GM18907 (cell line): ENCODE measurements around the gene PPFIA4.

Source experiments
- ATAC-seq: cut with Tn5 transposase; IDR thresholded peaks from one replicate; pipeline ENCODE4 v1.9.1; 2021; ENCODE audit warnings: mild to moderate bottlenecking, moderate library complexity; ENCODE audit not compliant: unreplicated experiment

The PPFIA4 gene

GRCh38 chr1:203098445-203098844, 72.2 kb downstream of the PPFIA4 start:
- ATAC-seq = no peak

DNA sequence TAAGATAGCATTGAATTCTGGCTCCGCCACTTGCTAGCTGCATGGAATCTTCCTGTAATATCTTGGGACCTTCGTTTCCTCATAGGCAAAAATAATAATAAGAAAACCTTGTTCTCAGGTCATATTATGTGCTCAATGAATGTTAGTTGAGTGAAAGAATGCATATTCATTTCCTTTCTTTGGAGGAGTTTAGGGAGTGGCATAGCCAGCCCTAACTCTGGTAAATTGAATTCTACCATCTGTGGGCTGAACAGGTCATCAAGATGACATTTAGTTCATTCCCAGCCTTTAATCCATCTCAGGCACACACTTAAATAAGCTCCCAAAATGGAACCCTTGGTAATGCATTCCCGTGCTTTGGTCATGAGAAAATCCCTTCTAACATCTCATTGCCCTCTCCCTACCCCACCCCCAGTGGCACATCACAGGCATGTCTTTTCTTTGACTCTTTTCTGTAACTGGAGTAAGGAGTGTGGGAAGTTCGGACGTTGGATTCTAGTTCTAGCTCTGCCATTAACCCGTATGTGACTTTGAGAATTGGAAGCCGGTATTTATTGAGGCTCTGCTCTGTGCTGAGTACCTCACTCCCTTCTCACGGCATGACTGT, 72.7 kb downstream of the PPFIA4 start:
- no peak for ATAC-seq

DNA sequence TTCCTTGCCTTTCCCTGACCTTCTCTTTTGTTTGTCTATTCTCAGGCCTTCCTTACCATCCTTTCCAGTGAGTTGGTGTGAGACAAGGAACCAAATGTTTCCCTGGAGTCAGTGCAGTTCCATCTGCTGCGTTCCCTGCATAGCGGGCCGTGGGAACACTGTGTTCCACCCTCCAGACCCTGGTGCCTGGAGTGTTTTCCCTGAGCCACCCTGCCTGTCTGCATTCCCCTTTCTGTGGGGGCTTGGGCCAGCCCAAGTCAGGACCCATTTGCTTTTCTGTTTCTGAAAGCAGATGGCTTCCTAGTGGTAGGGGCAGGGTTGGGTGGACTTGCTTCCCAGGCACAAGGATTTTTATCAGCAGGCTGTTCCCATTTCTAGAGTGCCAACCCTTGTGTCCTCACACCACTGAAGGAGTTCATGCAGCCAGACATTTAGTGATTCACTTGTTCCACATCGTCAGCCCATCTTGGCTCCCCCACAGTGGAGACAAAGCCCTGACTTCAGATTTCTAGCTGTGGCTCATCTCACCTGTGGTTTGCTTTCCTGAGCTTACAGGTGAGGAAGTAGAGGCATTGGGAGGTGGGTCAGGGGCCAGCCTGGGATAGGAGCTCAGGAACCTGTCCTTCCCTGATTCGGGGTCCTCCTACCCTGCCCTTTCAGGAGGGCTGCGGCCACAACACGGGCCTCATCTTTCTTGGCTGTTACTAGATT, 73.7 kb downstream of the PPFIA4 start:
- ATAC-seq = no peak

- no peak for ATAC-seq
Observed at GRCh38 chr1:203100516-203100869, 74.2 kb downstream of the PPFIA4 start.

DNA sequence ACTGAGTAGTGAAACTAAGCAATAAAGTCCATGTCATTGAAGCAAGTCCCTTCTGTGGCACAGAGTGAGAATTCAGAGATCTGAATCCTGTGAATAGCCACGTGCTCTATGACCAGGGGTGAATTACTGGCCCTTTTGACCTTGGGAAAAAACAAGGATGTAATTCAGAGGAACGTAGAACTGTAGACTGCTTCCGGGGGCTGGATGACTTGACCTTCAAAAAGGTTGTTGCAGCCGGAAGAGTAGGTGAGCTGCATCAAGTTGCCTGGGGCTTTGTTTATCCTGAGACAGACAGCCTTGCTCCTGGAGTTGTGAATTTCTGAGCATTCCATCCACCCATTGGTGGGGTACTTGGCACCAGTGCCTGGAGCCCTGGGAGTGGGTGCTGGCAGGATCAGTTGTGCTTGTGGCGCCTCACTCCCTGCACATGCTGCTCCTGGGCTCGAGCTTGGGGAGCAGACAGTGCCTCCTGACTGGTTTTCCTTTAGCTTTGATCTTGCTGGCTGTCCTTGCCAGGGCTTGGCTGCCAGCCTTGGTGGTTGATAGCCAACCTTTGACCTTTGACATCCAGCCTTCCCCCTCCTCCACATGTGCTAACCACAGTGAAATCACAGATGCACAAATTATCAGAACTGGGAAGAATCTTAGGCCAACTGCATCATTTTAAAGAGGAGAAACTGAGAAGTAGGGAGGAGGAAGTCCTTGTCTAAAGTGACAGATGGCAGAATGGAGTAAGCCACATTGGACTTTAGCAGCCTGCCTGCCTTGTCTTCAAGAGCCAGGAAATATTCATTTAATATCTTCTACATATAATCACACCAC, 75.7 kb downstream of the PPFIA4 start:
- ATAC-seq = no peak

GRCh38 chr1:203103216-203103615, 76.9 kb downstream of the PPFIA4 start:
- no peak for ATAC-seq

DNA sequence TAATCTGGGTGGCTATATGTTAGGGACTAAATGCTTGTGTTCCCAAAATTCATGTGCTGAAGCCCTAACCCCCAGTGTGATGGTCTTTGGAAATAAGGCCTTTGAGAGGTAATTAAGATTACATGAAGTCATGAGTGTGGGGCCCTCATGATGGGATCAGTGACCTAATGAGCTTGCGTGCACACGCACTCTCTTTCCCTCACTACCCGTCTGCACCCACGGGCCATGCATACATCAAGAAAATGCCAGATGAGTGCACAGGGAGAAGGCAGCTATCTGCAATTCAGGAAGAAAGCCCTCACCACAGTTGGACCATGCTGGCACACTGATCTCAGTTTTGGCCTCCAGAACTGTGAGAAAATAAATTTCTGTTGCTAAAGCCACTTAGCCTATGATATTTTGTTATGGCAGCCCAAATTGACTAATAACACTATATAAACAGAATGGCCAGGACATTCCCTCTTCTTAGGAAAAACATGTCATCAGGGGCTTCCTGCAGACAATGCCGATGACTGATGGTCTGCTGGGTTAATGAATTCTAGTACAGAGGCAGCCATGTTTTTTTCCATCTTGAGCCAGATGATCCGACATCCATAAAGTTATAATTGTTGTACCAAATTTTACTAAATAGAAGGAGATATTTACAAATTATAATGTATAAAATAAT, 77.7 kb downstream of the PPFIA4 start:
- no peak for ATAC-seq

- ATAC-seq = no peak
Observed at GRCh38 chr1:203104789-203105390, 78.6 kb downstream of the PPFIA4 start.

GRCh38 chr1:203112475-203112874, 86.2 kb downstream of the PPFIA4 start:
- no peak for ATAC-seq

DNA sequence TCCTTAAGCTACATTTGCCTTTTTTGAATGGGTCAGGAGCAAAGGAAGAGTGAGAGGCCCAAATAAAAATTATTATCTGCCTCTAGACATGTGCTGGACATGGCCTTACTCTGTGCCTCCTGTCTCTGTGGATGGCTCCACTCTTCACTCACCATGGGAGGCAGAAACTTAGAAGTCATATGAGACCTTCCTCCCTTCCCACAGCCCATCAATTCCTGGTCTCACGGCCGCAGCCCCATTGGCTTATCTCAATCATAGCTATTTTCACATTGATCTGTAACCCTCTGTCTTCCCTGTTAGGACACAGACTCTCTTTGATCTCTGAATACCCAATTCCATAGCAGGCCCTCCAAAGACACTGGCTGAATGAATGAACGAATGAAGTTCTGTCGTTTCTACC, 87.0 kb downstream of the PPFIA4 start:
- ATAC-seq = no peak

DNA sequence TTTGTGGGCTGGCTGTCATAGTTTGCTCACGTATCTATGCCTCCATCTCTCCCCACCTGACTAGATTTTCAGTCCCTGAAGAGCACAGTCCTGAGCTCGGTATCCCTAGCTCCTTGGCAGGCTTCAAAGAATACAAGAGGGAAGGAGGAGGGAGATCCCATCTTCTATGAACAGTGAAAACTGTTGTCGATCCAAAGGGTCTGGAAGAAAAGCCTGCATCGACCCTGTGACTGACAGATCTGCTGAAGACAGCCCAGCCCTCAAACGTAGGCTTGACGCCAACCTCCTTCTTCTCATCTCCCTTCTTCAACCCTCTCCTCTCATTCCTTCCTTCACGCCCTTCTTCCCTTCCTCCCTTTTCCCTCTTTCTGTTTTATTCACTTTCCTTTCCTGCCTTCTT, 87.9 kb downstream of the PPFIA4 start:
- no peak for ATAC-seq

GRCh38 chr1:203116091-203116820, 90.0 kb downstream of the PPFIA4 start:
- ATAC-seq = no peak

DNA sequence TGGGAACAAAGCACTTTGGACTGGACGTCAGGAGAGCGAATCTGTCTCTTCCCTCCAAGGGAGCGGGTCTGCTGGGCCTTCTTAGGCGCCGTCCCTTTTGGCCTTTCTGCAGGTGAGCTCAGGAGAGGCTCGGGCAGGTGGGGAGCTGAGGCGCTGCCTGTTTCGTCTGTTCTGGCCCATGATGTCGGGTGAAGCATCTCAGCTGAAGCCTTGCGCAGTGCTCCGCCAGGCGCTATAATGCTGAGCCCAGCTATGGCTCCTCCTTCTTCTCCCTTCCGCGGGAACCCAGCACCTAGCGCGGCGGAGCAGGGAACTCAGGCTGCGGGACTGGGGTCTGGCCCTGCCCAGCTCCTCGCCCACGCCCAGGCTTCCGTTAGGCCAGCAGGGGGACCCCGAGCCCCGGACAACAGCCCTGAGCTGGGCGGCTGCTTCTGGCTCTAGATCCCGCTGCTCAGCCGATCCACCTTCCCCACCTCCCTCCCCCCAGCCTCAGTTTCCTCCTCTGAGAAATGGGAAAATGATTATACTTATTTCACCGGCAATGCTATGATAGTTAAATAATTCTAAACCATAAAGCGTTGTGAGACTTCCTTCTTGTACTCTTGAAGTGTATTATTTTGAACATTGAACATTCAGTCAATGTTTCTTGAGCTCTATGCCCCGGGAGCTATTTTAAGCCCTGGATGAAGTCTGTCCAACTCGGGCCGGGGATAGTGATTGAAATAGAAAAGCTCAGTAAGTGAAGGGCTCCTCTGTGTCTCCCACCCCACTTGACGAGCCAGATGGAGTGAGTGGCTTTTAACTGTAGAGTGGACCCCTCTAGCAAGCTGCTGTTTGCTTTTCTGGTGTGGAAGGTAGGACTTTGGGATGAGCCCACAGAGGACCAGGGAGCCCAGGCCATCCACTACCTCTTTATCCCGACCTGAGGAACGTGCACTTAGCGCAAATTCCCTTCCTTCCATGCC, 91.6 kb downstream of the PPFIA4 start:
- ATAC-seq = no peak

- no peak for ATAC-seq
Observed at GRCh38 chr1:203120325-203121153, 94.2 kb downstream of the PPFIA4 start.

GRCh38 chr1:203121186-203122015, 95.1 kb downstream of the PPFIA4 start:
- ATAC-seq = no peak

DNA sequence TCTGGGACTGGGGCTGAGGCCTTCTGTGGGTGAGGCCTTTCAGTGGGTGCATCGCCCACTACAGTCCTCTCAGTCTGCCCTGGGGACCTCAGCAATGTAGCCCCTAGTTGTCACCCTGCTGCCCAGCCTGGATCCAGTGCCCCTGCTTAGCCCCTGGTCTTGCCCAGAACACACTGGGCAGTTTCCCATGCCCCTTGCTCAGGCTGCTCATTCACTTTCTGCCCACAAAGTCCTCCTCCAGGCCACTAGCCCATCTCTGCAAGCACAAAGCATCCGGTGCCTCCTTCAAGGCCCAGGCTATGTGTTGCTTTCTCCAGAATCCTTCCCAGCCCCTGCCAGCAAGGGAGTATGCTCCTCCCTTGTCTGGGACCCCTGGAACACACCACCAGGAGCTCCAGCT, 95.9 kb downstream of the PPFIA4 start:
- ATAC-seq = no peak

DNA sequence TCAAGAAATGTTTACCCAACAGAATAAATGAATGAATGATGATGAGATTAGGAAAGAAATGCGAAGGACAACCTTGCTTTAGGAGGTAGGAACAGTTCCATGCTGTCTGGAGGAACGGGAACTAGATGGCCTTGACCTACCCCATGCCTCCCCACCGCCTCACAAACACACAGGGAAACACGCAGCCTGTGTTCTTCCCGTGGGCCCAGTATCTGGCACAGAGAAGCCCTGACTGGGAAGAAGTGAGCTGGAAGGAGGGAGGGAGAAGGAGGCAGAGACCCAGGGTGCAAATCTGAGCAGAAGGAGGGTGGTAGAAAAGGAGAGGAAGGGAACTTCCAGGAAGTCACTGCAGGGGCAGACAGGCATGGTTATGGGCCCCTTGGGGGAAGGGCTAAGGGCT, 97.7 kb downstream of the PPFIA4 start:
- ATAC-seq = no peak
